NCI-H748 treated with DMSO at 0.1 percent for 48 hours (cell line): ENCODE results near the gene SPATA13.
"Not testable (repeated sequence)": the region's sequence is repeated elsewhere in the genome, so short reads cannot be mapped to it uniquely, and the experiment has no call there.

Experiments used
- DNase-seq: peaks from one replicate; lab custom pipeline; 2025; lab: John Stamatoyannopoulos, UW

Gene SPATA13

GRCh38 chr13:24160458-24161009, at the start of gene SPATA13:
SPATA13 (plus strand) TSS chr13:24160720; CDS start chr13:24222930, 62,210 bp downstream.
- DNase-seq: peak; percentile 98

GRCh38 chr13:24112791-24113190, 47.7 kb upstream of the SPATA13 start:
- DNase-seq: no peak

GRCh38 chr13:24115671-24116070, 44.8 kb upstream of the SPATA13 start:
- DNase-seq: no peak

DNA sequence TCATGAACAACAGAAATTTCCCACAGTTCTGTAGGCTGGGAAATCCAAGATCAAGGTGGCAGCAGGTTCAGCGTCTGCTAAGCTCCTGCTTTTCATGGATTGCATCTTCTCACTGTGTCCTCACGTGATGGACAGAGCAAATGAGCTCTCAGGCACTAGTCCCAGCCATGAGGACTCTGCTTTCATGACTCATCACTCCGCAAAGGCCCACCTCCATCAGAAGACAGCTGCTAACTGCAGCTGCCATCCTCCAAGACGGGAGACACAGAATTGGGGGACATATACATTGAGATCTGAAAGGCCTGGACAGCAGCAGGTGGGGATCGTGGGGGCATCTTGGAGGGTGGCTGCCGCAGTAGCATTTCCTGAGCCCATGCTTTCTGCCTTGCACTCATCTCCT, 44.4 kb upstream of the SPATA13 start:
- no peak for DNase-seq

- DNase-seq: no peak
Observed at GRCh38 chr13:24118576-24118975, 41.9 kb upstream of the SPATA13 start.

DNA sequence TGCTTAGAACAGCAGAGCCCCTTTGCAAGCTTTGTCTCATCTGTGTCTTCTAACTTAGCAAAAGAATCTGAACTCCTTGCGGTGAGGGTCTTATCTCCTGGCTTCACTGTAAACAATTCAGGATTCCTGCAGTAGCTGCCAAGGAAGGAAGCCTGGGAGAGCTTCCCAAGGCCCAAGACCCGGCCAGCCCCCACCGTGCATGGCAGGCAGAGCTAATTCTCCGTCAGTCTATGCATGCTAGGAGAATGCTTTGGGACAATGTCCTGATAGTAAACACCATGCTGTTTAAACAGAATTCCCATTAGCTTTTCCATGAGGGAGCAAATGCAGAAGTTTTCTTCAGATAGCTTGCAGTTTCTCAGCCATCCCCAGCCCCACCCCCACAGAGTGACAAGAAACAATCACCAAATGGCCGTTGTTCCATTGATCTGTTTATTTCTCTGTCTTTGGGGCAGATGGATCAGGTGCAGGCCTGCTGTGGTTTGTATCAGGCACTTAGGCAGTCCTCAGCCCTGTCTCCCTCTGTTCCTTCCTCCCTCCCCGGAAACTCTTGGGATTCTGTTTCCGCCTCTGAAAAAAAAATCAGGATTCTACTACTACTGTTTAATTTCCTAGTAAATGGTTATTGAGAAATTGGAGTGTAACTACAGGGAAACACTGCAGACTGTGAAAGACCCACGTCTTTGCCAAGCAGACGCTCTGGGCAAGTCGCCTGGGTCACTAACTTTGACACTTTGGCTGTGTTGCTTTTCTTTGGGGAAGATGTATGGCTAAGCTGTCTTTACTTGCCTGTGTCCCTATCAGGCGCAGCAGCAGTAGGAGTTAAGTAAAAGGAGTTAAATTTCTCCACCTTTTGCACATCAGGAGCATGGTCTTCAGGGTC, 40.7 kb upstream of the SPATA13 start:
- no peak for DNase-seq

GRCh38 chr13:24122045-24122444, 38.5 kb upstream of the SPATA13 start:
- DNase-seq: not testable (repeated sequence)

- no peak for DNase-seq
Observed at GRCh38 chr13:24122569-24122968, 38.0 kb upstream of the SPATA13 start.

DNA sequence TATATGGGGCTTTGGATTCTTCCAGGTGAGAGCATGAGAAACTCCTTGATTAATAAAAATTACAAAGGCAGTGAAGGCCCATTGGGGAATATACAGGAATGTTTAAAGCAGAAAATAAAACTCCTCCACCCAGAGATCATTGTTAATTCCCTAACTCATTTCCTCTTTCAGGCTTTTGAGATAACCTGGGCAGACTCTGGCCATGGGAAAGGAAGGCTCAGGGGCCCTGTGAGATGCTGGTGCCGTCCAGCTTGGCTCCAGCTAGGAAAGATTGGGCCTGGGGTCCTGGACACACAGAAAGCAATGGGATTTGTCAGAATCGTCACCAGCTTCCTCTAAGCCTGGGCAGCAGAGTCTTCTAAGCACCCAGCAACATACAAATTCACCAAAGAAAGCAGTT, 36.8 kb upstream of the SPATA13 start:
- DNase-seq: no peak

GRCh38 chr13:24124789-24125476, 35.6 kb upstream of the SPATA13 start:
- DNase-seq: no peak

DNA sequence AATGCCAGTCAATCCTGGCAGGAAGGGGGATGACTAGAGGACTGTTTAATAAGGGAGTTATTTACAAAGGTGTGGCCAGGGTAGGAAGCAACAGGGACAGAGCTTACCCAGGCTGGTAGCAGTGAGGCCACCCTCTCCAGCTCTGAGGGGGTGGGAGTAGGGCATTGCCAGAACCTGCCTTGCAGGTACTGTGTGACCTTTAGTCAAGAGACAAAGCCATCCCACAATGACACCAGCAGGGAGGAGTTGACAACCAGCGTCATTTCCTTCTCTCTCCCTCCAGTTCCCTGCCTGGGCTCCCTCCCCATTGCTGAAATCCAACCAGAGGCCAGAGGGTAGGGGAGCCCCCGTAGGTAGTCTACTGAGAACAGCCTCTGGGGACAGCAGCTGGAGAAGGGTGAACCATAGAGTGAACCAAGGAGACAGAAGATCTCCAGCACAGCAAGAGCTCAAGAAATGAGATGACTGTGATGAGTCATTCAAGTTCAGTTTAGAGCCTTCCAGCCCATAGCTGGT, 33.3 kb upstream of the SPATA13 start:
- DNase-seq: peak; percentile 62

- no peak for DNase-seq
Observed at GRCh38 chr13:24128112-24128511, 32.4 kb upstream of the SPATA13 start.

DNA sequence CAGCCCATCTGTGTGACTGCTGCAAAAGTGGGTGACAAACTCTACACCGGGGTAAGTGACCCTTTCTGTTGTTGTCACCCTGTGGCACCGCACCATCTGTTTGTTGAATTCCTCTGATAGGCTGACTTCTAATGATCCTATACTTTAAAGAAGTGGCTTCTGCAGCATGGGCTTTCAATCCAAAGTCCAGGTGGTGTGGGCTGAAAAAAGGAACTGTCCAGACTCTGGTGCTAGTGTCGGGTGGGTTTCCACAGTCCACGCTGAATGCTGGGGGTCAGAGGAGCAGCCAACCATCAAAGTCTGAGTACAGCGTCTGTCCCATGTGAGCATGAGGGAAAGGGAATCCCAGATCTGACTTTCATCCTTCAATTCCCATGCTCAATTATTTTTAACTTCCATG, 31.6 kb upstream of the SPATA13 start:
- DNase-seq: no peak

DNA sequence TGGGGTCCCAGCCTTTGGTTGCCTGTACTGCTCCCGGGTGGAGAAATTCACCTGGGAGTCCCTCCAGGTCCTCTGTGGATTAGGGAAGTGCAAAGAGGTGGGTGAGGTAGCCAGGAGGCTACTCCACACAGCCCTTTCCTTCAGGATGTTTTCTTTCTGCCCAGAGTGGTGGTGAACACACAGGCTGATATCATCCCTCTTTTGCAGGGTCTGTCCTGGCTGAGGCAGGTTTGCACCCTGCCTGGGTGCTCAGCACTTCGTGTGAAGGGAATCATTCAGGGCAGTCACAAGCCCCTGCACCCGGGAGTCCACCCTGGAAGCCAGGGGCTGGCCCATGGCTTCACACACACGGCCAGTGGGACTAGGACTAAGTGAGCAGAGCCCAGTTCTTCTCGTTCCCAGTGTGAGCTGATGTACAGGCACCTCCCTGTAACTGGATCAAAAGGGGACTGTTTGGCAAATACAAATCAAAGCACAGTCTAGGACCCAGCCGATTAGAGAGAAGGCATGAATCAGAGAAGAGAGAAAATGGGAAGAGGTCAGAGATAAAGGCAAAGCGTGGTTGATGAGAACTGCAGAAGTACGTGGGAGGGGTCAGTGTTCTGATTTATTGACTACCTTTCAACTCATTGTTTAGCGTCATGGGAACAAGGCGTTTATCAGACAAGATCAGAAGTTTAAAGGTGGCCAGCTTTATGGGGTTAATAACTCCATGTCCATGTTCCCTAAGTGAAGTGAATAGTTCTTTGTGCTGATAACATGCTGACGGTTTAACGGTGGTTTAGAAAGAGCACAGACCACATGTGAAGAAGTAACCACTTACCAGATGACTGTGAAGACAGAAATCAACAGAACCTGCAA, 30.4 kb upstream of the SPATA13 start:
- DNase-seq: no peak

DNA sequence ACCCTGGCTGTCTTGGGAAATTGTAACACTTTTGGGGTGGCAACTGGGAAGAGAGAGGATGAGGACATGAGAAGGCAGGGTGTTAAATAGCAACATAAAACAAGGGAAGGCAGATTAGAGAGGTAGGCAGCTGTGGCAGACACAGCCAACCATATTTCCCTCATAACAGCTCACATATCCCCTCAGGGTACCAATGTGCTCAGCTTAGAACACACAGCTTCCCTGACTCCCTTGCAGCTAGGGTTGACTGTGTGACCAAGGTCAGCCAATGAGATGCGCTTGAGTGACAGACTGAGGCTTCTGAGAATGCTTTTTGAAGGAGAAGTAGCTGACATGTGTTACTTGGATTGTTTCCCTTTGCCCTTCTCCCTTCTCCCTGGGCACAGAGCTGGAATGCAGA, 28.8 kb upstream of the SPATA13 start:
- no peak for DNase-seq

- no peak for DNase-seq
Observed at GRCh38 chr13:24133021-24133795, 27.3 kb upstream of the SPATA13 start.

GRCh38 chr13:24134231-24134630, 26.3 kb upstream of the SPATA13 start:
- no peak for DNase-seq

DNA sequence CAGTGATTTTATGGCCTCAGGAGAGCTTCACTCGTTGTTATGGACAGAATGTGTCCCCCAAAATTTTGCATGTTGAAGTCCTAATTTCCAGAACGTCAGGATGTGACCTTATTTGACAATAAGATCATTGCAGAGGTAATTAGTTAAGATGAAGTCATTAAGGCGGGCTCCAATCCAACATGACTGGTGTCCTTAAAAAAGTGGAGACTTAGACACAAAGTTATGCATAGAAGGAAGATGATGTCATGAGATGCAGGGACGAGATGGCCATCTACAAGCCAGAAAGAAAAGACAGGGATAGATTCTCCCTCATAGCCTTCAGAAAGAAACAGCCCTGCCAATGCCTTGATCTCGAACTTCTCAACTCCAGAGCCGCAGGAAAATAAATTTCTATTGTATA, 25.8 kb upstream of the SPATA13 start:
- no peak for DNase-seq

GRCh38 chr13:24135674-24136300, 24.7 kb upstream of the SPATA13 start:
- no peak for DNase-seq

DNA sequence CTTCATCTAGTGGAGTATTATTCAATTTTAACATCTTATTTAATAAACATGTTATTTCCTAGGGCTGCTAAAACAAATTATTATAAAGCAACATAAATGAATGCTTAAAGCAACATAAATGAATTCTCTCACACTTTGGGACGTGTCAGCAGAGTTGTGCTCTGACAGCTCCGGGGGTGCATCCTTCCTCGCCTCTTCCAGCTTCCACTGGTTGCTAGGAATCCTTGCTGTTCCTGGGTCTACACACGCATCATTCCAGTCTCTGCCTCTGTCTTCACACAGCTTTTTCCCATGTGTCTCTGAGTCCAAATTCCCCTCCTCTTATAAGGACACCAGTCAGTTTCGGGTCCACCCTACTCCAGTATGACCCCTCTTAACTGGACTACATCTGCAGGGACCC, 21.6 kb upstream of the SPATA13 start:
- DNase-seq: no peak
